H9 (cell line): ENCODE results near the gene LDLR. TPM values are rescaled to one million over a fixed set of nuclear protein-coding genes. Genes with fewer than 3 reads are reported as not detected.
"Not testable (repeated sequence)": the region's sequence is repeated elsewhere in the genome, so short reads cannot be mapped to it uniquely, and the experiment has no call there.

Experiments
- DNase-seq: peaks from one replicate; pipeline ENCODE4 v3.0.0-alpha.2; 2017
- H2AFZ ChIP-seq: one replicate; pipeline ENCODE4 v1.6.1; 2013; ENCODE audit warnings: mild to moderate bottlenecking, low read length, control low read depth, moderate library complexity
- H2AK5ac ChIP-seq: 2 replicates; pipeline ENCODE4 v1.6.1; 2013; ENCODE audit warnings: low read length, control low read depth, mixed read lengths; ENCODE audit not compliant: insufficient read length
- H2BK120ac ChIP-seq: one replicate; pipeline ENCODE4 v1.6.1; 2013; ENCODE audit warnings: low read depth, mild to moderate bottlenecking, low read length, control low read depth, inconsistent platforms; ENCODE audit not compliant: poor library complexity, severe bottlenecking
- H2BK12ac ChIP-seq: 2 replicates; pipeline ENCODE4 v1.6.1; 2013; ENCODE audit warnings: low read length, control low read depth, mixed read lengths, low read depth; ENCODE audit not compliant: insufficient read length
- H2BK15ac ChIP-seq: 2 replicates; pipeline ENCODE4 v1.6.1; 2013; ENCODE audit warnings: low read depth, low read length, control low read depth
- H2BK20ac ChIP-seq: one replicate; pipeline ENCODE4 v1.6.1; 2013; ENCODE audit warnings: low read depth, mild to moderate bottlenecking, low read length, control low read depth, inconsistent platforms; ENCODE audit not compliant: poor library complexity, severe bottlenecking
- H2BK5ac ChIP-seq: 2 replicates; pipeline ENCODE4 v1.6.1; 2013; ENCODE audit warnings: low read length, control low read depth, mixed read lengths; ENCODE audit not compliant: insufficient read length
- H3K14ac ChIP-seq: 2 replicates; pipeline ENCODE4 v1.6.1; 2013; ENCODE audit warnings: low read length, control low read depth; ENCODE audit not compliant: insufficient read depth
- H3K18ac ChIP-seq: 2 replicates; pipeline ENCODE4 v1.6.1; 2013; ENCODE audit warnings: low read depth, mild to moderate bottlenecking, mixed read lengths, low read length, control low read depth; ENCODE audit not compliant: insufficient read length
- H3K23ac ChIP-seq: 2 replicates; pipeline ENCODE4 v1.6.1; 2013; ENCODE audit warnings: low read length, control low read depth, mixed read lengths, low read depth; ENCODE audit not compliant: insufficient read length
- H3K23me2 ChIP-seq: 2 replicates; pipeline ENCODE4 v1.6.1; 2013; ENCODE audit warnings: low read depth, mild to moderate bottlenecking, mixed read lengths, low read length, control low read depth; ENCODE audit not compliant: insufficient read length, poor library complexity, severe bottlenecking
- H3K27ac ChIP-seq: 2 replicates; pipeline ENCODE4 v1.5.1; 2013; ENCODE audit warnings: low read length, control low read depth, mixed read lengths, low read depth; ENCODE audit not compliant: insufficient read length
- H3K27me3 ChIP-seq: 2 replicates; pipeline ENCODE4 v1.6.1; 2013; ENCODE audit warnings: low read length, control low read depth, inconsistent platforms; ENCODE audit not compliant: insufficient read depth
- H3K4ac ChIP-seq: 2 replicates; pipeline ENCODE4 v1.6.1; 2013; ENCODE audit warnings: low read depth, mild to moderate bottlenecking, control low read depth, inconsistent platforms, low read length, moderate library complexity
- H3K4me1 ChIP-seq: 2 replicates; pipeline ENCODE4 v1.6.1; 2013; ENCODE audit warnings: low read length, control low read depth, inconsistent platforms; ENCODE audit not compliant: insufficient read depth
- H3K4me2 ChIP-seq: 2 replicates; pipeline ENCODE4 v1.6.1; 2013; ENCODE audit warnings: low read length, control low read depth, mixed read lengths; ENCODE audit not compliant: insufficient read length, insufficient read depth
- H3K56ac ChIP-seq: 2 replicates; pipeline ENCODE4 v1.6.1; 2013; ENCODE audit warnings: low read depth, mild to moderate bottlenecking, mixed read lengths, low read length, control low read depth; ENCODE audit not compliant: insufficient read length
- H3K79me1 ChIP-seq: 2 replicates; pipeline ENCODE4 v1.6.1; 2013; ENCODE audit warnings: low read depth, mild to moderate bottlenecking, moderate library complexity, low read length, control low read depth, inconsistent platforms; ENCODE audit not compliant: insufficient read depth, poor library complexity, severe bottlenecking
- H3K79me2 ChIP-seq: 2 replicates; pipeline ENCODE4 v1.6.1; 2013; ENCODE audit warnings: low read length, control low read depth, inconsistent platforms; ENCODE audit not compliant: insufficient read depth
- H3K9ac ChIP-seq: 2 replicates; pipeline ENCODE4 v1.6.1; 2013; ENCODE audit warnings: low read length, control low read depth, mixed read lengths; ENCODE audit not compliant: insufficient read length; ENCODE audit errors: extremely low read depth
- H3K9me3 ChIP-seq: one replicate; pipeline ENCODE4 v1.6.1; 2013; ENCODE audit warnings: low read depth, low read length, inconsistent platforms; ENCODE audit not compliant: control insufficient read depth
- H3T11ph ChIP-seq: one replicate; pipeline ENCODE4 v1.6.1; 2013; ENCODE audit warnings: mild to moderate bottlenecking, low read length, control low read depth, inconsistent platforms
- H4K20me1 ChIP-seq: one replicate; pipeline ENCODE4 v1.6.1; 2013; ENCODE audit not compliant: control insufficient read depth, insufficient read length, insufficient read depth
- H4K5ac ChIP-seq: 2 replicates; pipeline ENCODE4 v1.6.1; 2013; ENCODE audit warnings: low read depth, mild to moderate bottlenecking, mixed read lengths, low read length, control low read depth; ENCODE audit not compliant: insufficient read length
- H4K8ac ChIP-seq: replicated peaks from 2 replicates; pipeline ENCODE4 v1.6.1; 2013; ENCODE audit warnings: low read length, control low read depth, mixed read lengths, low read depth; ENCODE audit not compliant: insufficient read length
- H4K91ac ChIP-seq: 2 replicates; pipeline ENCODE4 v1.6.1; 2013; ENCODE audit warnings: low read depth, mild to moderate bottlenecking, moderate library complexity, mixed read lengths, low read length, control low read depth; ENCODE audit not compliant: insufficient read length
- H3K27ac Mint-ChIP-seq, 3 experiments: 2 replicates in 2 of 3; 3 replicates in 1 of 3; pipeline ENCODE4 v1.8.0; 2020 to 2021; ENCODE audit warnings: mixed read lengths in 3 of 3, mild to moderate bottlenecking in 1 of 3, moderate library complexity in 1 of 3
- H3K27me3 Mint-ChIP-seq: 2 replicates; pipeline ENCODE4 v1.8.0; 2021; ENCODE audit warnings: low read depth, mild to moderate bottlenecking, moderate library complexity, mixed read lengths
- H3K36me3 Mint-ChIP-seq, 3 experiments: 2 replicates in 2 of 3; 3 replicates in 1 of 3; pipeline ENCODE4 v1.8.0; 2020 to 2021; ENCODE audit warnings: low read depth in 3 of 3, mixed read lengths in 3 of 3; ENCODE audit not compliant: insufficient read depth in 1 of 3
- H3K4me1 Mint-ChIP-seq, 2 experiments: 2 replicates each; pipeline ENCODE4 v1.8.0; 2020; ENCODE audit warnings: mixed read lengths in 2 of 2
- H3K4me3 Mint-ChIP-seq, 2 experiments: 2 replicates in 1 of 2; 3 replicates in 1 of 2; pipeline ENCODE4 v1.8.0; 2020 to 2021; ENCODE audit warnings: mild to moderate bottlenecking in 2 of 2, mixed read lengths in 2 of 2, moderate library complexity in 1 of 2
- H3K9me3 Mint-ChIP-seq, 2 experiments: 2 replicates in 1 of 2; 3 replicates in 1 of 2; pipeline ENCODE4 v1.8.0; 2020; ENCODE audit warnings: mild to moderate bottlenecking in 2 of 2, mixed read lengths in 2 of 2, moderate library complexity in 1 of 2
- CTCF ChIP-seq: fragments of 200-600 bp; sonication (generic); conservative IDR thresholded peaks from 3 replicates; pipeline ENCODE4 v1.8.0; 2021; ENCODE audit warnings: antibody characterized with exemption, mild to moderate bottlenecking
- WGBS: extraction: QIAGEN DNeasy Blood & Tissue Kit; methylation state at CpG from one replicate; pipeline ENCODE4 v1.1.7; 2013; ENCODE audit warnings: missing lambda C conversion rate, low lambda C conversion rate, mixed read lengths; ENCODE audit not compliant: insufficient read length; ENCODE audit errors: extremely low coverage; 5-methylcytosine and 5-hydroxymethylcytosine counted together
- total RNA-seq: library from RNA; stranded (reverse); gene quantifications from 2 replicates; pipeline ENCODE4 v1.2.1, GENCODE V29; 2021

The LDLR gene
- total RNA-seq, 1 experiment from 2014 or later: 92.7 TPM

- TF ChIP-seq CTCF: no peak
- H3K27me3 Mint-ChIP-seq: no peaks in the 10 kb centered on the region; the same call in 1 of the 2 replicates
- no peaks in the 10 kb centered on the region for H3K79me2 ChIP-seq
- H3K27ac ChIP-seq: no peak overlapping the region
- H2BK5ac ChIP-seq: no peak overlapping the region
- H3K36me3 Mint-ChIP-seq: peaks cover 53 to 88% (median 71%) of the 10 kb centered on the region in 3 experiments; a peak in 6 of 7 replicates
- no peak overlapping the region for H4K5ac ChIP-seq
- no peak overlapping the region for H2BK20ac ChIP-seq
- no peak overlapping the region for H3K4me3 Mint-ChIP-seq
- H3K9ac ChIP-seq: no peak overlapping the region
- no peak for DNase-seq
- H3K14ac ChIP-seq: no peak overlapping the region
- H4K20me1 ChIP-seq: no peaks in the 10 kb centered on the region
- no peak overlapping the region for H4K91ac ChIP-seq
- no peaks in the 10 kb centered on the region for H3K9me3 Mint-ChIP-seq
- no CpG with 5 or more reads among the region's 13 CpGs for WGBS
- no peak overlapping the region for H3K18ac ChIP-seq
- no peak overlapping the region for H2AK5ac ChIP-seq
- H3K27ac Mint-ChIP-seq: peak overlapping the region in 1 of 3 experiments; percentile 22; a peak in 1 of 7 replicates
- H3K27me3 ChIP-seq: no peaks in the 10 kb centered on the region
- H2BK12ac ChIP-seq: no peak overlapping the region
- H3K79me1 ChIP-seq: peaks cover 3% of the 10 kb centered on the region
- H3K4ac ChIP-seq: no peak overlapping the region
- no peaks in the 10 kb centered on the region for H3K4me1 ChIP-seq
- H3K23me2 ChIP-seq: no peaks in the 10 kb centered on the region
- H4K8ac ChIP-seq: no peak overlapping the region
- H3T11ph ChIP-seq: no peak overlapping the region
- no peak overlapping the region for H3K23ac ChIP-seq
- H3K4me1 Mint-ChIP-seq: no peaks in the 10 kb centered on the region
- no peak overlapping the region for H3K4me2 ChIP-seq
- H2BK15ac ChIP-seq: no peak overlapping the region; the same call in 1 of the 2 replicates
- H3K56ac ChIP-seq: no peak overlapping the region
- no peak overlapping the region for H2AFZ ChIP-seq
- H3K9me3 ChIP-seq: no peaks in the 10 kb centered on the region
- no peak overlapping the region for H2BK120ac ChIP-seq
Observed at GRCh38 chr19:11123114-11123513, 33.9 kb downstream of the LDLR start.

GRCh38 chr19:11124157-11124556 is 34.9 kb downstream of the LDLR start:
- H3K56ac ChIP-seq, H4K20me1 ChIP-seq, H3K27me3 Mint-ChIP-seq, H3K27me3 ChIP-seq, H3K23ac ChIP-seq, H3K79me1 ChIP-seq, H2BK120ac ChIP-seq, H2AK5ac ChIP-seq, H4K8ac ChIP-seq, H4K91ac ChIP-seq, DNase-seq, H3K27ac ChIP-seq, H3K9ac ChIP-seq, H3K4ac ChIP-seq, H2BK20ac ChIP-seq, H3K9me3 ChIP-seq, H3K79me2 ChIP-seq, H3K23me2 ChIP-seq, H4K5ac ChIP-seq, H3K4me1 ChIP-seq, H2AFZ ChIP-seq, H3K4me2 ChIP-seq, H2BK12ac ChIP-seq, H2BK15ac ChIP-seq, H3K27ac Mint-ChIP-seq, H3K9me3 Mint-ChIP-seq, H2BK5ac ChIP-seq, H3K4me1 Mint-ChIP-seq, H3K4me3 Mint-ChIP-seq, H3K18ac ChIP-seq, H3K14ac ChIP-seq, H3T11ph ChIP-seq: not testable (repeated sequence)
- no CpG with 5 or more reads among the region's 4 CpGs for WGBS
- peaks cover 48 to 88% (median 73%) of the 10 kb centered on the region in 3 experiments; a peak in 6 of 7 replicates for H3K36me3 Mint-ChIP-seq
